Endothelial cell (in vitro differentiated cells): Measurements from ENCODE around the gene CCDC137. TPM values are rescaled to one million over a fixed set of nuclear protein-coding genes. Genes with fewer than 3 reads are reported as not detected.
"Not testable (repeated sequence)": the region's sequence is repeated elsewhere in the genome, so short reads cannot be mapped to it uniquely, and the experiment has no call there.

ENCODE experiments used
- DNase-seq: peaks from one replicate; pipeline ENCODE4 v3.0.0; 2021; ENCODE audit warnings: low spot score
- H3K27ac Mint-ChIP-seq: one replicate; pipeline ENCODE4 v1.8.0; 2021; ENCODE audit warnings: mixed read lengths, inconsistent platforms; ENCODE audit not compliant: unreplicated experiment
- H3K27me3 Mint-ChIP-seq: one replicate; pipeline ENCODE4 v1.8.0; 2021; ENCODE audit warnings: mild to moderate bottlenecking, moderate library complexity, mixed read lengths, inconsistent platforms; ENCODE audit not compliant: unreplicated experiment
- H3K36me3 Mint-ChIP-seq: one replicate; pipeline ENCODE4 v1.8.0; 2021; ENCODE audit warnings: mild to moderate bottlenecking, low read depth, mixed read lengths, inconsistent platforms; ENCODE audit not compliant: unreplicated experiment
- H3K4me1 Mint-ChIP-seq: one replicate; pipeline ENCODE4 v1.8.0; 2021; ENCODE audit warnings: mild to moderate bottlenecking, mixed read lengths, inconsistent platforms; ENCODE audit not compliant: unreplicated experiment
- H3K4me3 Mint-ChIP-seq: one replicate; pipeline ENCODE4 v1.8.0; 2021; ENCODE audit warnings: mild to moderate bottlenecking, mixed read lengths, inconsistent platforms; ENCODE audit not compliant: unreplicated experiment
- H3K9me3 Mint-ChIP-seq: one replicate; pipeline ENCODE4 v1.8.0; 2021; ENCODE audit warnings: mixed read lengths, inconsistent platforms; ENCODE audit not compliant: unreplicated experiment
- CTCF ChIP-seq: fragments of 200-600 bp; sonication (generic); IDR thresholded peaks from one replicate; pipeline ENCODE4 v1.5.0; 2021; ENCODE audit warnings: antibody characterized with exemption; ENCODE audit not compliant: unreplicated experiment
- long read RNA-seq: library from polyadenylated mRNA; unstranded; transcript quantifications from one replicate; pipeline ENCODE4 v2.0.0, GENCODE V29; 2020; ENCODE audit not compliant: unreplicated experiment
- total RNA-seq: library from RNA; stranded (reverse); fragmentation: NEBNext Ultra II Directional; extraction: Animal tissue kit (Norgen Biotek cat#: 25700); gene quantifications from one replicate; pipeline ENCODE4 v1.2.1, GENCODE V29; 2021; ENCODE audit not compliant: unreplicated experiment

CCDC137 gene
- total RNA-seq = 31.8 TPM
- long read RNA-seq, transcript CCDC137-201 (6 exons, 2,468 nt) = major isoform, 16 of 19 reads
- long read RNA-seq, partial matches to known transcripts = 2 of 19 reads
- long read RNA-seq, other reads (novel, unspliced or antisense) = 1 of 19 reads

- no peaks in the 10 kb centered on the region for H3K9me3 Mint-ChIP-seq
- H3K27me3 Mint-ChIP-seq = peaks cover 10% of the 10 kb centered on the region
- TF ChIP-seq CTCF = no peak
- H3K4me1 Mint-ChIP-seq = peaks cover 17% of the 10 kb centered on the region
- peaks cover 28% of the 10 kb centered on the region for H3K36me3 Mint-ChIP-seq
- peak; percentile 97 for DNase-seq
- peak within 1 kb of the TSS; percentile 94 for H3K4me3 Mint-ChIP-seq
- H3K27ac Mint-ChIP-seq = peak within 1 kb of the TSS; percentile 98
Measured at GRCh38 chr17:81666342-81667191, at the start of gene CCDC137, which contains the start of gene OXLD1. Gene CCDC137, plus strand, starts transcription at chr17:81666737. Its CDS starts 30 bp downstream, at chr17:81666767. Gene OXLD1, minus strand, starts transcription at chr17:81666605. Its CDS starts 28 bp downstream, at chr17:81666577.

GRCh38 chr17:81616877-81617276, 49.7 kb upstream of the CCDC137 start:
- Mint-ChIP-seq H3K4me1 (peaks cover 12% of the 10 kb centered on the region), H3K4me3 (peak overlapping the region; percentile 73), H3K9me3 (no peaks in the 10 kb centered on the region), H3K27ac (no peak overlapping the region), H3K27me3 (peaks cover 7% of the 10 kb centered on the region), H3K36me3 (peaks cover 61% of the 10 kb centered on the region)
- TF ChIP-seq CTCF = no peak
- DNase-seq = no peak

GRCh38 chr17:81618307-81618706, 48.2 kb upstream of the CCDC137 start:
- not testable (repeated sequence) for H3K27ac Mint-ChIP-seq, H3K9me3 Mint-ChIP-seq, H3K27me3 Mint-ChIP-seq, DNase-seq, H3K4me3 Mint-ChIP-seq
- Mint-ChIP-seq H3K36me3 (peaks cover 51% of the 10 kb centered on the region), H3K4me1 (peaks cover 14% of the 10 kb centered on the region)

GRCh38 chr17:81621494-81622130, 44.9 kb upstream of the CCDC137 start:
- no peak for TF ChIP-seq CTCF
- Mint-ChIP-seq H3K27me3 (no peaks in the 10 kb centered on the region), H3K9me3 (no peaks in the 10 kb centered on the region), H3K4me3 (peak overlapping the region; percentile 63), H3K27ac (no peak overlapping the region), H3K4me1 (peaks cover 14% of the 10 kb centered on the region), H3K36me3 (peaks cover 51% of the 10 kb centered on the region)
- DNase-seq = no peak

GRCh38 chr17:81630274-81630673, 36.3 kb upstream of the CCDC137 start:
- H3K36me3 Mint-ChIP-seq = peaks cover 20% of the 10 kb centered on the region
- no peak for TF ChIP-seq CTCF

More at GRCh38 chr17:81630274-81630673, 36.3 kb upstream of the CCDC137 start:
- Mint-ChIP-seq H3K4me1 (peaks cover 8% of the 10 kb centered on the region), H3K4me3 (no peak overlapping the region), H3K27ac (no peak overlapping the region), H3K27me3 (peaks cover 1% of the 10 kb centered on the region), H3K9me3 (no peaks in the 10 kb centered on the region)
- DNase-seq = no peak
